ENCODE measurements around the gene SLC35D2.

DNA sequence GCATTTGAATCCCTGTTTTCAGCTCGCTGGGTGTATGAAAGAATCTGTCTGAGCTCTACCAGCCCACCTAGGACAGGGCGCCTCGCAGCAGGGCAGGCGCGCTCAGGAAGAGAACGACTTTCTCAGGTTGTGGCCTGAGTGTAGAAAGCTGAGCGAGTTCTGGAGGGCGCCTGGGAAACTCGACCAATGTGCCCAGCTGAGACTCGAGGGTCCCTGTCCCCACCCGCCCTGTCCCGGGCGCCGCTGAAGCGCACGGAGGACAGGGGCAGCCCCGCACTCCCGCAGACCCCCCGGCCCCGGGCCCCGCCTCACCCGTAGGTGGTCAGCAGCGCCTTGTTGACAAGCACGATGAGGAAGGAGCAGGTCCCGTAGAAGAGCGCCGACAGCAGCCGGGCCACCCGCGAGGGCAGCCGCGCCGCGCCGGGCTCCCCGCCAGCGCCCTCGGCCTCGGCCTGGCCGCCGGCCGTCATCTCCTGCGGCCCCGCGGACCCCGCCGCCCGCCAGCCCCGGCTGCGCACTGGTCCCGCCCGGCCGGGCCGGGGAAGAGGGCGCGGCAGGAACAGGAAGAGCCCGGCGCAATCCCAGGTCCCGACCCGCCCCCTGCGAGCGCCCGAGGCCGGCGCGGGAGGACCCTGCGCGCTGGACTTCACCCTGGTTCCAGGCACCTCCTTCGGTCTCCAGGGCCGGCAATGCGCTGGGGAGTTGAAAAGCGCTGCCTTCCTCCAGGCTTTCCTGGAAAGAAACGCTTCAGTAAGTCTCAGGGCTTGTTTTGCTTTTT is at the start of gene SLC35D2:
- TF ChIP-seq, protein P1, sequence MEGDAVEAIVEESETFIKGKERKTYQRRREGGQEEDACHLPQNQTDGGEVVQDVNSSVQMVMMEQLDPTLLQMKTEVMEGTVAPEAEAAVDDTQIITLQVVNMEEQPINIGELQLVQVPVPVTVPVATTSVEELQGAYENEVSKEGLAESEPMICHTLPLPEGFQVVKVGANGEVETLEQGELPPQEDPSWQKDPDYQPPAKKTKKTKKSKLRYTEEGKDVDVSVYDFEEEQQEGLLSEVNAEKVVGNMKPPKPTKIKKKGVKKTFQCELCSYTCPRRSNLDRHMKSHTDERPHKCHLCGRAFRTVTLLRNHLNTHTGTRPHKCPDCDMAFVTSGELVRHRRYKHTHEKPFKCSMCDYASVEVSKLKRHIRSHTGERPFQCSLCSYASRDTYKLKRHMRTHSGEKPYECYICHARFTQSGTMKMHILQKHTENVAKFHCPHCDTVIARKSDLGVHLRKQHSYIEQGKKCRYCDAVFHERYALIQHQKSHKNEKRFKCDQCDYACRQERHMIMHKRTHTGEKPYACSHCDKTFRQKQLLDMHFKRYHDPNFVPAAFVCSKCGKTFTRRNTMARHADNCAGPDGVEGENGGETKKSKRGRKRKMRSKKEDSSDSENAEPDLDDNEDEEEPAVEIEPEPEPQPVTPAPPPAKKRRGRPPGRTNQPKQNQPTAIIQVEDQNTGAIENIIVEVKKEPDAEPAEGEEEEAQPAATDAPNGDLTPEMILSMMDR (conservative IDR thresholded peaks at IDR 0.05; ENCODE audit: low read length) = no peak
- TF ChIP-seq EZH2phosphoT487 (IDR thresholded peaks at IDR 0.05; ENCODE audit: borderline replicate concordance) = no peak
